ENCODE results near the gene ATP6V1C2.

DNA sequence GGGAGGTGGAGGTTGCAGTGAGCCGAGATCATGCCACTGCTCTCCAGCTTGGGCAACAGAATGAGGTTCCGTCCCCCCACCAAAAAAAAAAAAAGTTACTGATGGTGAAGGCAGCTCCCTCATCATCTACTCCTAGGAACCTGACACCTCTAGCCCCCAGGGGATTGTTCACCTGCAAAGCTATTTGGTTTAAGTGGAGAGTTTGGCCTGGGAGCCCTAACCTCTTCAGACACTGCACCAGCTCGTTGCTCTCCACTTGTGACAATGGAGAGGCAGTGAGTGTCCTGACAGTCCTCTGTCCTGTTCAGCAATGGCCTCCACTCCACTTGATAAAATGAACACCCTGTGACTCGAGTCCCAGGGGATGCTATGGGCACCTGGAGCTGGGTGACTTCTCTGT is 43.5 kb downstream of the ATP6V1C2 start:
- TF ChIP-seq, protein P1, sequence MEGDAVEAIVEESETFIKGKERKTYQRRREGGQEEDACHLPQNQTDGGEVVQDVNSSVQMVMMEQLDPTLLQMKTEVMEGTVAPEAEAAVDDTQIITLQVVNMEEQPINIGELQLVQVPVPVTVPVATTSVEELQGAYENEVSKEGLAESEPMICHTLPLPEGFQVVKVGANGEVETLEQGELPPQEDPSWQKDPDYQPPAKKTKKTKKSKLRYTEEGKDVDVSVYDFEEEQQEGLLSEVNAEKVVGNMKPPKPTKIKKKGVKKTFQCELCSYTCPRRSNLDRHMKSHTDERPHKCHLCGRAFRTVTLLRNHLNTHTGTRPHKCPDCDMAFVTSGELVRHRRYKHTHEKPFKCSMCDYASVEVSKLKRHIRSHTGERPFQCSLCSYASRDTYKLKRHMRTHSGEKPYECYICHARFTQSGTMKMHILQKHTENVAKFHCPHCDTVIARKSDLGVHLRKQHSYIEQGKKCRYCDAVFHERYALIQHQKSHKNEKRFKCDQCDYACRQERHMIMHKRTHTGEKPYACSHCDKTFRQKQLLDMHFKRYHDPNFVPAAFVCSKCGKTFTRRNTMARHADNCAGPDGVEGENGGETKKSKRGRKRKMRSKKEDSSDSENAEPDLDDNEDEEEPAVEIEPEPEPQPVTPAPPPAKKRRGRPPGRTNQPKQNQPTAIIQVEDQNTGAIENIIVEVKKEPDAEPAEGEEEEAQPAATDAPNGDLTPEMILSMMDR (IDR thresholded peaks at IDR 0.05; ENCODE audit: insufficient read depth, low read depth, low read length) = no peak
- TF ChIP-seq EZH2 (IDR thresholded peaks at IDR 0.05; ENCODE audit: insufficient read depth, low read length) = no peak
